Skin epidermis (tissue), 12 donors: ENCODE results near the gene KCND3.

Experiments used
- H3K27ac ChIP-seq, 21 experiments: fragments of 200-600 bp; sonication (generic) in 11 of 21; one replicate each; pipeline ENCODE4 v1.5.0; 2020; ENCODE audit warnings: mild to moderate bottlenecking in 3 of 21, inconsistent platforms in 2 of 21, moderate library complexity in 2 of 21
- H3K4me3 ChIP-seq, 7 experiments: fragments of 200-600 bp; sonication (generic) in 2 of 7; one replicate each; pipeline ENCODE4 v1.5.0; 2020; ENCODE audit warnings: inconsistent platforms in 2 of 7, mild to moderate bottlenecking in 2 of 7, moderate library complexity in 1 of 7

Gene KCND3

DNA sequence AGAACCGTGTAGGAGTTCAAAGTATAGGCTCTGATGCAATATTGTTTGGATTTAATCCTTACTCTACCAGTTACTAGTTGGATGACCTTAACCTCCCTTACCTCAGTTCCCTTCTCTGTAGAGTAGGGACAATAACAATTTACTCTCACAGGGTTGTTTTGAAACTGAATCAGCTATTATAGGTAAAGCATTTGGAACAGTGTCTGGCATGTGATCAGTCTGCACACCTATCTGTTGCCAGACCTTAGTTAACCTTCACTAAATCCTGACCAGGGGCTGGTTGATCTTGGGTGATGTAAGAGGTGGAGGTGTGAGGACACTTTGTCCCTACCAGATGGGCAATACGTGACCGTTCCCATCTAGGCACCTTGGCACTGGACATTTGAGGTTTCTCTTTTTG lies 126.9 kb downstream of the KCND3 start:
- H3K27ac ChIP-seq: no peak overlapping the region

DNA sequence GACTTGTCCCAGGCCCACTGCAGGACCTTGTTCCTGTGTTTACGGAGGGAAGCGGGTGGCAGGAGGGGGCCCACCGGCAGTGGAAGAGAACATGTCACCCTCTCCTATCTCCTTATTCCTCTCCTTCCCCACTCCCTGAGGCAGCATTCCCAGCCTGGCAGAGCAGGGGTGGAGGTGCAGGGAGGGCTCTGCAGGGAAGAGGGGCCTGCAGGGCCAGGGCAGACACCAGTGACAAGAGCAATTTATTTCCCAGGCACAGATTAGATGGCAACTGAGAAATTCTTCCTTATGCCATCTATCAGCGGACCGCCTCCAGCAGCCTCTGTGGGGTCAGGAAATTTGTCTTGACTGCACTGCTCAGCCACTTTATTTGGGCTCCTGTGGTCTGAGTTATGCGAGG lies 127.9 kb downstream of the KCND3 start:
- Histone ChIP-seq H3K4me3 (no peak overlapping the region), H3K27ac (no peak overlapping the region)

More for the DNA sequence above, 126.9 kb downstream of the KCND3 start:
- H3K4me3 ChIP-seq: no peak overlapping the region

DNA sequence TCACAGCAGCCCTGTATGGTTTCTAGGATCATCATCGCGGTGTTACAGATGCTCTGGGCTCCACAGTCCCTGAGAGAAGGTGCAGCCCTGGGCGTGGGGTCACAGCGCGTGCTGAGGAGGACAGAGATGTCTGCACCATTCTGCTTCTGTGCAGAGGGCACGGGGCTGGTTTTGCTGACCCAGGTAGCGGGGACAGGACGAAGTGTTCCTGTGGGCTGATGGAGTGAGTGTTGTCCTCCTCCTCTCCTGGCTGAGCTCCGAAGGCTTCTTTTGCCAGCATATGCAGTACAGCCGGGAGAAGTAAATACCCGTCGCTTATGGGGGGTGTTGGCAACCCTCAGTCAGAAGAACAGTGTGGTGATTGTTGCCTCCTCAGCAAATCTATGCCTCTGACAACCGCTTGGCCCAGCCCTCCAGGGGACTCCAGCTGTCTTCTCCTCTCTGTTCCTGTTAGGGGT lies 132.2 kb downstream of the KCND3 start:
- Histone ChIP-seq H3K4me3 (no peak overlapping the region), H3K27ac (no peak overlapping the region)

- no peak overlapping the region for H3K4me3 ChIP-seq
- H3K27ac ChIP-seq: no peak overlapping the region
These were observed 132.9 kb downstream of the KCND3 start for GRCh38 chr1:111856411-111857185.

DNA sequence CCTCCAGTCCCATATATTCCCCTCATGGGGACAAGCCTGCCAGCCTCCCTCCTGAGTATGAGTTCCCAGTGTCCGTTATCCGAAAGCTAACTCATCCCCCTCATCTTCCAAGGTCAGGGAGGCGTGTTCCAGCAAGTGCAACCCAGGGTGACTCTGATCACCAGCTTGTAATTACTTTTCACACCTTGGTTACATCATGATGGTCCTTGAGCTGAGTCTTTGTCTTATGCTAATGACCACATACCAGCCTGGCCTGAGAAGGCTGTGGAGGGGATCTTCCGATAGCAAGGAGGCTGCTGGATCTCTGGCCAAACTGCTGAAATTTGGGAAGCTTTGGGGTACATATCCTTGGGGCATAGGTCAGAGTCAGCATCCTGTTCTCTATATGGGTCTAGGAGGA lies 134.2 kb downstream of the KCND3 start:
- Histone ChIP-seq H3K4me3 (no peak overlapping the region), H3K27ac (no peak overlapping the region)

- Histone ChIP-seq H3K4me3 (no peak overlapping the region), H3K27ac (no peak overlapping the region)
These were observed 137.2 kb downstream of the KCND3 start for GRCh38 chr1:111852261-111852721.

GRCh38 chr1:111851552-111851951 lies 137.9 kb downstream of the KCND3 start:
- Histone ChIP-seq H3K27ac (no peak overlapping the region), H3K4me3 (no peak overlapping the region)

GRCh38 chr1:111850109-111850508 lies 139.4 kb downstream of the KCND3 start:
- Histone ChIP-seq H3K4me3 (no peak overlapping the region), H3K27ac (no peak overlapping the region)

DNA sequence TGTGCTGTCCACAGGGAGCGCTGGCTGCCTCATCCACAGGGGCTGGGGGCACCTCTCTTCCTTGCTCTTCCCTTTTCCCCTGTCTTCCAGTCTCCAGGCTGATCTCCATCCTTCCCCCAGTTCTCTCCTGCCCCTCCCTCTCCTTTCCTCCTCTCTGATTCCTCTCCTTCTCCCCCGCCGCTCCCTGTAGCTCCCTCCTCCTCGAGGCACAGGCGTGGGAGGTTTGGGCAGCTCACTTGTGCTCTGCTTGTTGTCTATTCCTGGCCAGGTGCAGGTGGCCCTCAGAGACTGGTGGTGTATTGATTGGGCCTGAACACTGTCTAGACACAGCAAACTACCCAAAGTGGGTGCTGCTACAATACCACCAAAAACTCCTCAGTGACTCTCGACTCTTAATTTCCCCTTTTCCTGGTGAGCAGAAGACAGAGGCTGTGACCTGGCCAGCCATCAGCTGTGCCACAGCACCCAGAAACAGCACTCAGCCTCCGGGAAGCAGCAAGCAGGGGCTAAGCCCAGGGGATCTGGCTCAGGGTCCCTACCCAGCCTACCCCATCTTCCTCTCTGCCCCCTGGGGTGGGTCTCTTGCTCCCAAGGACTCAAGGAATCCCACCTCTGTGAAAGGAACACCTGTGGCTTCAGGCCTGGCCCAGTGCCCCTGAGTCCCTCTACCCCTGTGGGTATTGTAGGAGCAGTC lies 140.5 kb downstream of the KCND3 start:
- Histone ChIP-seq H3K4me3 (no peak overlapping the region), H3K27ac (no peak overlapping the region)

DNA sequence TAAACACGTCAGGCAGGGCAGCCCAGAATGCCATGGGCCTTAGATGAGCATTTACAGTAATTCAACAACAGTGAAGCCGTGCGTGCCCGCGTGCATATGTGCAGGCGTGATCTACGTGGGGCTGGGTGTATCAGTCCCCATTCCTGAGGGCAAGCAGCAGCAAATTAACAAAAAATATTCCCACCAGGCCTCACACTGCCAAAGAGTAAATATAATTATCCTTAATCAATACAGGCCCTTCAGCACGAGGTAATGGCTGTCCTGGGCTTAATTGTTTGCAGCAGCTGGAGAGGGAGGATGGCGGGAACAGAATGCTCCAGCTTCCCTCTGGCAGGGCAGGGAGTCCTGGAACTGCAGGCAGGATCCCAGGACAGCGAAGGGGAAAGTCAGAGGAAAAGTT lies 142.0 kb downstream of the KCND3 start:
- Histone ChIP-seq H3K4me3 (no peak overlapping the region), H3K27ac (no peak overlapping the region)

DNA sequence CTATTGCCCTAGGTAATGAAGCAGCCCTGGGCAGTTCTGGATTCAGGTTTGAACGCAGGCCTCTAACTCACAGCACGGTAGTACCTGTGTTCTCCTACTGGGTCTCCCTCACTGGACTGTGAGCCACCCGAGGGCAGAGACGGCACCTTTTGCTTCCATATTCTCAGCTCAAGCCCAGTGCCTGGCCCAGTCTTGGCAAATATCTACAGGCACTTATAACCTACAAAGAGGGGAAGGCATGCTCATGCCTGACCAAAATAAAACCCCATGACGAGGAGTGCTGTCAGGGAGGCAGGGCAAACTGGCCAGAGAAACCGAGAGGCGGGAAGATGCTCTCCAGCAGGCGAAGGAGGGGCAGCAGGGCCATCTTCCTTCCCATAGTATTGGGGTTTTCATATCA lies 142.6 kb downstream of the KCND3 start:
- H3K4me3 ChIP-seq: no peak overlapping the region
- H3K27ac ChIP-seq: no peak overlapping the region

DNA sequence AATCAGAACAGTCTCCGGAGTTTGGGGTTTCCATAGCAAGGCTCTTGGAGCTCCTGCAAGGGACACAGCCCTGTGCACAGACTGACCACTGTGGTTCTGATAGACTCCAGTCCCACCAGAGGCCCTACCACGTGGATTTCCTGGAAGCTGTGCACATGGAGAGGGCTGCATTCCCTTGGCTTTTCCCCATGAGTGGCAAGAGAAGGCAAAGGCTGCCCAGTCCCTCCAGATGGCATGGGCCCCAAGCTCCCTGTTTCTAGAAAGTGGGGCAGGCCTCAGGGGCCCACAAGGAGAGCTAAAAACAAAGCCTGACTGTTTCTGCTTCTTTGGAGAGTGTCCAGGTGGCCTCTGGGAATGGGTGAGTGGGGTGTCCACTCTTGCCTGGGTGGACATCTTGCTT lies 146.3 kb downstream of the KCND3 start:
- H3K27ac ChIP-seq: no peak overlapping the region
- H3K4me3 ChIP-seq: no peak overlapping the region

- H3K27ac ChIP-seq: no peak overlapping the region
- no peak overlapping the region for H3K4me3 ChIP-seq
These were observed 147.1 kb downstream of the KCND3 start for GRCh38 chr1:111842411-111842810.

- Histone ChIP-seq H3K27ac (no peak overlapping the region), H3K4me3 (no peak overlapping the region)
These were observed 147.7 kb downstream of the KCND3 start for GRCh38 chr1:111841746-111842145.

DNA sequence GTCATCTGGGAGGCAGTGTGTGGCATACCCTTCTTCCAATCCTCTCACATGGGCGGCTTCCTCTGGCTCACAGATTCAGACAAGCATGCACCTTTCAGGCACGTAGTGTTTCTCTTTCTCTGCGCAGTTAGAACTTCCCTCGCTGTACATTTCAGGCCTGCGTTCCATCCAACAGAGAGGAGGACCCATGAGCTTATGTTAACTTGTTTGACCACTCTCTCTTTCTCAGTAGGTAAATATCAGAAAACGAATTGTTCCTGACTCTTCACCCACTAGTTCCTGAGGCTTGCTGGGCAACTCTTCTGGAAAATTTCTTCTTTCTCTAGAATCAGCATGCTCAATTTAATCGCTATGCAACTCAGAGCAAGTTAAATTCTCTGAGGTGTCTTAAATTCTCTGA lies 148.3 kb downstream of the KCND3 start:
- Histone ChIP-seq H3K4me3 (no peak overlapping the region), H3K27ac (no peak overlapping the region)

DNA sequence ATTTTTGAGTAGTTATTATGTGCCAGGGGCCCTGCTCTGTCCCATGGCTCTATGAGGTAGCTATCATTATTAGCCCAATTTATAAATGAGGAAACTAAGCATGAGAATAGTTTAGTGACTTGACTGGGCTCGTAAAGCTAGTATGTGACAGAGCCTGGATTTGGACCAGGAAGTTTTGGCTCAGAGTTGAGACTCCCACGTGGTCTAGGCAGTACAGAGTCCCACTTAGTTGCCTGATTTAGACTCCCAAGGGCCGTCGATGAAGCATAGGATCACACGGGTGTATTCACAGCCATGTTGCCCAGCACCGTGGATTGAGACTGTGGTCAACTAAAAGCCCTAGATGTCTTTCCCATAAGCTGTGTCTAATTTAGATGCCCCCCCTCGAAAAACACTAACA lies 152.1 kb downstream of the KCND3 start:
- H3K4me3 ChIP-seq: no peak overlapping the region
- no peak overlapping the region for H3K27ac ChIP-seq

DNA sequence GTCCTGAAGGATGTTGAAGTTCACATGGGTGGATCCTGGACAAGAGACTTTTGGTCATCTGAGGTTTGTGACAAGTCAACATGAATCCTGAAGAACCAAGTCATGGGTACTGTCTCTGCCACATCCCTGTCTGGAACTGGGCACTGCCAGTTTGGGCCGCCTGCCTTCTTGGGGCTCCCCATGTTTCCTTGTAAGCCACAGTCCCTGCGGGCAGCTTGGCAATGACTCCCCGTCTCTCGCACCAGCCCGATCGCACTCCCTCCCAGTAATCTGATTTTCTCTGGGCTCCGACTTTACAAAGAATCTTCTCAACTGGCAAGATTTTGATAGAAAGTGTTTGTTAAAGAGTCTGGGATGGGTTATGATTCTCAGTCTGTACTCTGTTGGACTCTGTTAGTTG lies 153.4 kb downstream of the KCND3 start:
- H3K27ac ChIP-seq: no peak overlapping the region
- H3K4me3 ChIP-seq: no peak overlapping the region

- Histone ChIP-seq H3K27ac (no peak overlapping the region), H3K4me3 (no peak overlapping the region)
These were observed 154.0 kb downstream of the KCND3 start for GRCh38 chr1:111835514-111835913.

GRCh38 chr1:111834956-111835355 lies 154.5 kb downstream of the KCND3 start:
- Histone ChIP-seq H3K27ac (no peak overlapping the region), H3K4me3 (no peak overlapping the region)

GRCh38 chr1:111833334-111833733 lies 156.1 kb downstream of the KCND3 start:
- Histone ChIP-seq H3K4me3 (no peak overlapping the region), H3K27ac (no peak overlapping the region)

DNA sequence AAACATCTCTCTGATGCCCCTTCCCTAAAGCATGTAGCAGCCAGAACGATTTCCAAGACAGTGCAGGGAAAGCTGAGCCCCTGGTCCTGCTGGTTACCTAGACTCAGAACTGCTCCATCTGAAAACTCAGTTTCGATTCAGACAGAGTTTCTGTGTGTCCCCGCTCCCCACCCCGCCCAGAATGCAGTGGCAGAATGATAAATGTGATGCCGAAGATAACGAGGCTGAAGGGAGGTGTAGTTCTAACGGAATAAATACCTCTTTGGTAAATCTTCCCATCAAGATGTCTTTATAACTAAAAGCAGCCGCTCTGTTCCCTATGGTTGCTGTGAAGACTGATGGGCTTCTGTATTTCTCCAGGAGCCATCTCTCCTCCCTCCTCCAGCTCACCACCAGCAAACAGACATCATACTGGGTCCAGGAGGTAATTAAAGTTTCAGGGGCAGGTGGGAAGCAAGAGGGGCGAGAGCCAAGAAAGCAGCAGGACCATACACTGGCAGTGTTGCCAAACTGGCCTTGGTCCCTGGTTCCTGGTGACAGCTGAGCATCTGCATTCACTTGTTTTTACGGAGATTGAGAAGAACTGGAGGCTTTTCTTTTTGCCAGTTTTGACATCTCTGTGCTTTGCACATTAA lies 156.8 kb downstream of the KCND3 start:
- Histone ChIP-seq H3K27ac (no peak overlapping the region), H3K4me3 (no peak overlapping the region)
